ENCODE measurements around the gene ZBP1. TPM values are rescaled to one million over a fixed set of nuclear protein-coding genes. Genes with fewer than 3 reads are reported as not detected.

ZBP1 gene
- polyA plus RNA-seq, 1 of the 3 experiments (the other 2 are of a cell fraction): not detected

GRCh38 chr20:57559289-57559634, 61.0 kb downstream of the ZBP1 start (continued):
- TF ChIP-seq CHD2 (IDR thresholded peaks at IDR 0.05; ENCODE audit: low read length, partially characterized antibody) (no peak), MXI1 (IDR thresholded peaks at IDR 0.05; ENCODE audit: low read depth, low read length) (no peak), JUND (IDR thresholded peaks at IDR 0.05) (no peak)

- Histone ChIP-seq H2AFZ (ENCODE audit: low read depth) (no peak overlapping the region), H3K27ac (ENCODE audit: low read depth in 2 of 2, low read length in 1 of 2) (no peak overlapping the region), H3K4me3 (ENCODE audit: low read depth in 2 of 2, low read length in 1 of 2) (no peak overlapping the region), H3K27me3 (ENCODE audit: insufficient read depth) (peaks cover 34% of the 10 kb centered on the region), H3K9me2 (no peaks in the 10 kb centered on the region), H3K79me2 (ENCODE audit: insufficient read depth) (no peaks in the 10 kb centered on the region), H3K9ac (no peak overlapping the region), H3F3A (replicated peaks; ENCODE audit: insufficient read depth) (no peaks in the 10 kb centered on the region), H3K4me1 (ENCODE audit: control insufficient read depth in 1 of 2, insufficient read depth in 2 of 2, low read depth in 1 of 2, low read length in 1 of 2) (no peaks in the 10 kb centered on the region), H3K4me2 (no peak overlapping the region), H3K36me3 (replicated peaks in 1 of 2; ENCODE audit: control insufficient read depth in 1 of 2, insufficient read depth in 2 of 2, low read length in 1 of 2) (no peaks in the 10 kb centered on the region), H3K9me3 (no peaks in the 10 kb centered on the region), H4K20me1 (ENCODE audit: insufficient read depth) (no peaks in the 10 kb centered on the region)
- 21% methylated on average over 15 of the region's 15 CpGs for WGBS (ENCODE audit: low lambda C conversion rate)
- TF ChIP-seq TAF1 (IDR thresholded peaks at IDR 0.05; ENCODE audit: borderline replicate concordance, low read depth, low read length) (no peak), USF2 (IDR thresholded peaks at IDR 0.05; ENCODE audit: borderline replicate concordance, low read depth, low read length) (no peak), MAX (IDR thresholded peaks at IDR 0.05; ENCODE audit: low read depth) (no peak), MEF2A (IDR thresholded peaks at IDR 0.05; ENCODE audit: borderline replicate concordance, low read depth) (no peak), CHD2 (IDR thresholded peaks at IDR 0.05; ENCODE audit: low read length, partially characterized antibody) (no peak), CTCF (IDR thresholded peaks at IDR 0.05) (no peak), FOXM1 (IDR thresholded peaks at IDR 0.05; ENCODE audit: low read depth) (no peak), PBX3 (IDR thresholded peaks at IDR 0.05) (no peak), SIN3A (IDR thresholded peaks at IDR 0.05; ENCODE audit: borderline replicate concordance, low read depth, low read length) (no peak), NFIC (IDR thresholded peaks at IDR 0.05; ENCODE audit: borderline replicate concordance) (no peak), POLR2AphosphoS5 (IDR thresholded peaks at IDR 0.05; ENCODE audit: low read depth, low read length) (no peak), ELF1 (IDR thresholded peaks at IDR 0.05) (no peak), RXRA (IDR thresholded peaks at IDR 0.05; ENCODE audit: borderline replicate concordance, low read depth) (no peak), IRF3 (IDR thresholded peaks at IDR 0.05; ENCODE audit: low read depth, low read length) (no peak), RAD21 (IDR thresholded peaks at IDR 0.05; ENCODE audit: low read length) (no peak), RCOR1 (IDR thresholded peaks at IDR 0.05; ENCODE audit: low read length) (no peak), GABPA (IDR thresholded peaks at IDR 0.05; ENCODE audit: low read depth) (no peak)
- POLR2A ChIA-PET: interaction anchor here (0.5 kb wide), 1 partner anchor 1103 kb away, joined by 3 read pairs; no protein-coding TSS in a partner anchor
- DNase-seq: no peak
- CTCF ChIA-PET: interaction anchor here (1.0 to 1.4 kb wide), 3 partner anchors 17 to 178 kb away, joined by 3 to 5 read pairs (median 5); no protein-coding TSS in a partner anchor
These were observed 61.5 kb downstream of the ZBP1 start for GRCh38 chr20:57558614-57559288.
